SK-N-MC (cell line): Measurements from ENCODE around the gene SPEF2.

Experiments used
- EZH2 ChIP-seq: fragments of 200-600 bp; sonication (generic); IDR thresholded peaks from one replicate; pipeline ENCODE4 v1.6.1; 2017; ENCODE audit warnings: antibody characterized with exemption
- FOXP2 ChIP-seq: optimal IDR thresholded peaks from 2 replicates; pipeline ENCODE3; 2011; ENCODE audit warnings: mild to moderate bottlenecking, moderate library complexity; ENCODE audit not compliant: insufficient read depth; ENCODE audit errors: extremely low read length, control extremely low read depth
- POLR2AphosphoS5 ChIP-seq: IDR thresholded peaks from 2 replicates; pipeline ENCODE4 v1.6.1; 2012; ENCODE audit warnings: mild to moderate bottlenecking, low read depth, low read length, borderline replicate concordance

DNA sequence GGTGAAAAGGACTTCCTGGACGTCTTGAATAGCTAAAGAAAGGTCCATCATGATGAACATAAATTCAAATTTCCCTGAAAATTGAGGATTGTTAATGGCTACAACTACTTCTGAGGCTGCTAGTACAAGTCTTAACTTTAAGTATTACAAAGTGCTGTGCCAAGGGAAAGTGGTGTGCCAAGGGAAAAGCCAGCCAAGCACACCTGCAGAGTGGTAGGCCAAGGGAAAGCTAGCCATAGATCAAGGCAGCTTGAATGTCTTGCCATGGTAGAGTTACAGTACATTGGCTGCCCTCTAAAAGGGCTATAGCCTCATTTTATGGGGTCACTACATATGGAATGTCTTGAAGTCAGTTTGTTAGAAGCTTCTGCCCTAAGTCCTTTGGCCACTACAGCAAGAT is 64.2 kb downstream of the SPEF2 start:
- TF ChIP-seq EZH2: no peak
- TF ChIP-seq POLR2AphosphoS5: no peak
- TF ChIP-seq FOXP2: no peak
